ENCODE data around the gene MCCD1.

The MCCD1 gene

DNA sequence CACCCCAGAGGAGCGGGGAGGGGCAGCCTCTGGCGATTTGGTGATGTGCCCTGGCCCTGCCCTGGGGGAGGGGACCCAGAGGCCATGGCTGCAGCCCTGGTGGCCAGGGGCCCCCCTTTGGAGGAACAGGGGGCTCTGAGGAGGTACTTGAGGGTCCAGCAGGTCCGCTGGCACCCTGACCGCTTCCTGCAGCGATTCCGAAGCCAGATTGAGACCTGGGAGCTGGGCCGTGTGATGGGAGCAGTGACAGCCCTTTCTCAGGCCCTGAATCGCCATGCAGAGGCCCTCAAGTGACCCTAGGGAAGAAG is 29.5 kb downstream of the MCCD1 start:
- H3K4me3 ChIP-seq (ENCODE audit: low read depth, low read length) = no peak overlapping the region
- TF ChIP-seq ZNF558 (tag by site-specific recombination; IDR thresholded peaks at IDR 0.05) = no peak
- TF ChIP-seq ZSCAN23 (tag by site-specific recombination; IDR thresholded peaks at IDR 0.05) = no peak
- TF ChIP-seq, protein P1, sequence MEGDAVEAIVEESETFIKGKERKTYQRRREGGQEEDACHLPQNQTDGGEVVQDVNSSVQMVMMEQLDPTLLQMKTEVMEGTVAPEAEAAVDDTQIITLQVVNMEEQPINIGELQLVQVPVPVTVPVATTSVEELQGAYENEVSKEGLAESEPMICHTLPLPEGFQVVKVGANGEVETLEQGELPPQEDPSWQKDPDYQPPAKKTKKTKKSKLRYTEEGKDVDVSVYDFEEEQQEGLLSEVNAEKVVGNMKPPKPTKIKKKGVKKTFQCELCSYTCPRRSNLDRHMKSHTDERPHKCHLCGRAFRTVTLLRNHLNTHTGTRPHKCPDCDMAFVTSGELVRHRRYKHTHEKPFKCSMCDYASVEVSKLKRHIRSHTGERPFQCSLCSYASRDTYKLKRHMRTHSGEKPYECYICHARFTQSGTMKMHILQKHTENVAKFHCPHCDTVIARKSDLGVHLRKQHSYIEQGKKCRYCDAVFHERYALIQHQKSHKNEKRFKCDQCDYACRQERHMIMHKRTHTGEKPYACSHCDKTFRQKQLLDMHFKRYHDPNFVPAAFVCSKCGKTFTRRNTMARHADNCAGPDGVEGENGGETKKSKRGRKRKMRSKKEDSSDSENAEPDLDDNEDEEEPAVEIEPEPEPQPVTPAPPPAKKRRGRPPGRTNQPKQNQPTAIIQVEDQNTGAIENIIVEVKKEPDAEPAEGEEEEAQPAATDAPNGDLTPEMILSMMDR (tag by site-specific recombination; IDR thresholded peaks at IDR 0.05) = no peak
- no peak for TF ChIP-seq ZNF366 (tag by site-specific recombination; conservative IDR thresholded peaks at IDR 0.05)
- no peak for TF ChIP-seq YY2 (tag by site-specific recombination; IDR thresholded peaks at IDR 0.05)
- TF ChIP-seq, protein P2, sequence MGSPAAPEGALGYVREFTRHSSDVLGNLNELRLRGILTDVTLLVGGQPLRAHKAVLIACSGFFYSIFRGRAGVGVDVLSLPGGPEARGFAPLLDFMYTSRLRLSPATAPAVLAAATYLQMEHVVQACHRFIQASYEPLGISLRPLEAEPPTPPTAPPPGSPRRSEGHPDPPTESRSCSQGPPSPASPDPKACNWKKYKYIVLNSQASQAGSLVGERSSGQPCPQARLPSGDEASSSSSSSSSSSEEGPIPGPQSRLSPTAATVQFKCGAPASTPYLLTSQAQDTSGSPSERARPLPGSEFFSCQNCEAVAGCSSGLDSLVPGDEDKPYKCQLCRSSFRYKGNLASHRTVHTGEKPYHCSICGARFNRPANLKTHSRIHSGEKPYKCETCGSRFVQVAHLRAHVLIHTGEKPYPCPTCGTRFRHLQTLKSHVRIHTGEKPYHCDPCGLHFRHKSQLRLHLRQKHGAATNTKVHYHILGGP (tag by site-specific recombination; IDR thresholded peaks at IDR 0.05) = no peak
- no peak for TF ChIP-seq HOXC10 (CRISPR knock-in tag; IDR thresholded peaks at IDR 0.05)
- no peak for TF ChIP-seq FEZF1 (tag by site-specific recombination; IDR thresholded peaks at IDR 0.05)
- TF ChIP-seq, protein P3, sequence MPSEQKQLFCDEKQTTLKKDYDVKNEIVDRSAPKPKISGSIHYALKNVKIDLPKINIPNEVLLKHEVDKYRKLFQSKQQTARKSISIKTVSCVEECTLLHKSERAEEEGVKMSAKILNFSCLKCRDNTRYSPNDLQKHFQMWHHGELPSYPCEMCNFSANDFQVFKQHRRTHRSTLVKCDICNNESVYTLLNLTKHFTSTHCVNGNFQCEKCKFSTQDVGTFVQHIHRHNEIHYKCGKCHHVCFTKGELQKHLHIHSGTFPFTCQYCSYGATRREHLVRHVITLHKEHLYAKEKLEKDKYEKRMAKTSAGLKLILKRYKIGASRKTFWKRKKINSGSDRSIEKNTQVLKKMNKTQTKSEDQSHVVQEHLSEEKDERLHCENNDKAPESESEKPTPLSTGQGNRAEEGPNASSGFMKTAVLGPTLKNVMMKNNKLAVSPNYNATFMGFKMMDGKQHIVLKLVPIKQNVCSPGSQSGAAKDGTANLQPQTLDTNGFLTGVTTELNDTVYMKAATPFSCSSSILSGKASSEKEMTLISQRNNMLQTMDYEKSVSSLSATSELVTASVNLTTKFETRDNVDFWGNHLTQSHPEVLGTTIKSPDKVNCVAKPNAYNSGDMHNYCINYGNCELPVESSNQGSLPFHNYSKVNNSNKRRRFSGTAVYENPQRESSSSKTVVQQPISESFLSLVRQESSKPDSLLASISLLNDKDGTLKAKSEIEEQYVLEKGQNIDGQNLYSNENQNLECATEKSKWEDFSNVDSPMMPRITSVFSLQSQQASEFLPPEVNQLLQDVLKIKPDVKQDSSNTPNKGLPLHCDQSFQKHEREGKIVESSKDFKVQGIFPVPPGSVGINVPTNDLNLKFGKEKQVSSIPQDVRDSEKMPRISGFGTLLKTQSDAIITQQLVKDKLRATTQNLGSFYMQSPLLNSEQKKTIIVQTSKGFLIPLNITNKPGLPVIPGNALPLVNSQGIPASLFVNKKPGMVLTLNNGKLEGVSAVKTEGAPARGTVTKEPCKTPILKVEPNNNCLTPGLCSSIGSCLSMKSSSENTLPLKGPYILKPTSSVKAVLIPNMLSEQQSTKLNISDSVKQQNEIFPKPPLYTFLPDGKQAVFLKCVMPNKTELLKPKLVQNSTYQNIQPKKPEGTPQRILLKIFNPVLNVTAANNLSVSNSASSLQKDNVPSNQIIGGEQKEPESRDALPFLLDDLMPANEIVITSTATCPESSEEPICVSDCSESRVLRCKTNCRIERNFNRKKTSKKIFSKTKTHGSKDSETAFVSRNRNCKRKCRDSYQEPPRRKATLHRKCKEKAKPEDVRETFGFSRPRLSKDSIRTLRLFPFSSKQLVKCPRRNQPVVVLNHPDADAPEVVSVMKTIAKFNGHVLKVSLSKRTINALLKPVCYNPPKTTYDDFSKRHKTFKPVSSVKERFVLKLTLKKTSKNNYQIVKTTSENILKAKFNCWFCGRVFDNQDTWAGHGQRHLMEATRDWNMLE (tag by site-specific recombination; conservative IDR thresholded peaks at IDR 0.05; ENCODE audit: low read depth) = no peak
- no peak for TF ChIP-seq ZFP37 (tag by site-specific recombination; IDR thresholded peaks at IDR 0.05)
- TF ChIP-seq ZXDB (tag by site-specific recombination; IDR thresholded peaks at IDR 0.05) = no peak
- no peak for TF ChIP-seq ZNF169 (tag by site-specific recombination; IDR thresholded peaks at IDR 0.05)
- no peak for TF ChIP-seq EGR2 (tag by site-specific recombination; IDR thresholded peaks at IDR 0.05; ENCODE audit: low read depth)
- TF ChIP-seq, protein P4, sequence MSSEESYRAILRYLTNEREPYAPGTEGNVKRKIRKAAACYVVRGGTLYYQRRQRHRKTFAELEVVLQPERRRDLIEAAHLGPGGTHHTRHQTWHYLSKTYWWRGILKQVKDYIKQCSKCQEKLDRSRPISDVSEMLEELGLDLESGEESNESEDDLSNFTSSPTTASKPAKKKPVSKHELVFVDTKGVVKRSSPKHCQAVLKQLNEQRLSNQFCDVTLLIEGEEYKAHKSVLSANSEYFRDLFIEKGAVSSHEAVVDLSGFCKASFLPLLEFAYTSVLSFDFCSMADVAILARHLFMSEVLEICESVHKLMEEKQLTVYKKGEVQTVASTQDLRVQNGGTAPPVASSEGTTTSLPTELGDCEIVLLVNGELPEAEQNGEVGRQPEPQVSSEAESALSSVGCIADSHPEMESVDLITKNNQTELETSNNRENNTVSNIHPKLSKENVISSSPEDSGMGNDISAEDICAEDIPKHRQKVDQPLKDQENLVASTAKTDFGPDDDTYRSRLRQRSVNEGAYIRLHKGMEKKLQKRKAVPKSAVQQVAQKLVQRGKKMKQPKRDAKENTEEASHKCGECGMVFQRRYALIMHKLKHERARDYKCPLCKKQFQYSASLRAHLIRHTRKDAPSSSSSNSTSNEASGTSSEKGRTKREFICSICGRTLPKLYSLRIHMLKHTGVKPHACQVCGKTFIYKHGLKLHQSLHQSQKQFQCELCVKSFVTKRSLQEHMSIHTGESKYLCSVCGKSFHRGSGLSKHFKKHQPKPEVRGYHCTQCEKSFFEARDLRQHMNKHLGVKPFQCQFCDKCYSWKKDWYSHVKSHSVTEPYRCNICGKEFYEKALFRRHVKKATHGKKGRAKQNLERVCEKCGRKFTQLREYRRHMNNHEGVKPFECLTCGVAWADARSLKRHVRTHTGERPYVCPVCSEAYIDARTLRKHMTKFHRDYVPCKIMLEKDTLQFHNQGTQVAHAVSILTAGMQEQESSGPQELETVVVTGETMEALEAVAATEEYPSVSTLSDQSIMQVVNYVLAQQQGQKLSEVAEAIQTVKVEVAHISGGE (tag by site-specific recombination; conservative IDR thresholded peaks at IDR 0.05; ENCODE audit: low read depth) = no peak
- TF ChIP-seq ZNF843 (tag by site-specific recombination; IDR thresholded peaks at IDR 0.05) = no peak
- TF ChIP-seq, protein P5, sequence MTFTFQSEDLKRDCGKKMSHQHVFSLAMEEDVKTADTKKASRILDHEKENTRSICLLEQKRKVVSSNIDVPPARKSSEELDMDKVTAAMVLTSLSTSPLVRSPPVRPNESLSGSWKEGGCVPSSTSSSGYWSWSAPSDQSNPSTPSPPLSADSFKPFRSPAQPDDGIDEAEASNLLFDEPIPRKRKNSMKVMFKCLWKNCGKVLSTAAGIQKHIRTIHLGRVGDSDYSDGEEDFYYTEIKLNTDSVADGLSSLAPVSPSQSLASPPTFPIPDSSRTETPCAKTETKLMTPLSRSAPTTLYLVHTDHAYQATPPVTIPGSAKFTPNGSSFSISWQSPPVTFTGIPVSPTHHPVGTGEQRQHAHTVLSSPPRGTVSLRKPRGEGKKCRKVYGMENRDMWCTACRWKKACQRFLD (tag by site-specific recombination; IDR thresholded peaks at IDR 0.05) = no peak
- TF ChIP-seq, protein P6, sequence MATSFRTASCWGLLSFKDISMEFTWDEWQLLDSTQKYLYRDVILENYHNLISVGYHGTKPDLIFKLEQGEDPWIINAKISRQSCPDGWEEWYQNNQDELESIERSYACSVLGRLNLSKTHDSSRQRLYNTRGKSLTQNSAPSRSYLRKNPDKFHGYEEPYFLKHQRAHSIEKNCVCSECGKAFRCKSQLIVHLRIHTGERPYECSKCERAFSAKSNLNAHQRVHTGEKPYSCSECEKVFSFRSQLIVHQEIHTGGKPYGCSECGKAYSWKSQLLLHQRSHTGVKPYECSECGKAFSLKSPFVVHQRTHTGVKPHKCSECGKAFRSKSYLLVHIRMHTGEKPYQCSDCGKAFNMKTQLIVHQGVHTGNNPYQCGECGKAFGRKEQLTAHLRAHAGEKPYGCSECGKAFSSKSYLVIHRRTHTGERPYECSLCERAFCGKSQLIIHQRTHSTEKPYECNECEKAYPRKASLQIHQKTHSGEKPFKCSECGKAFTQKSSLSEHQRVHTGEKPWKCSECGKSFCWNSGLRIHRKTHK (tag by site-specific recombination; IDR thresholded peaks at IDR 0.05) = no peak
- TF ChIP-seq, protein P7, sequence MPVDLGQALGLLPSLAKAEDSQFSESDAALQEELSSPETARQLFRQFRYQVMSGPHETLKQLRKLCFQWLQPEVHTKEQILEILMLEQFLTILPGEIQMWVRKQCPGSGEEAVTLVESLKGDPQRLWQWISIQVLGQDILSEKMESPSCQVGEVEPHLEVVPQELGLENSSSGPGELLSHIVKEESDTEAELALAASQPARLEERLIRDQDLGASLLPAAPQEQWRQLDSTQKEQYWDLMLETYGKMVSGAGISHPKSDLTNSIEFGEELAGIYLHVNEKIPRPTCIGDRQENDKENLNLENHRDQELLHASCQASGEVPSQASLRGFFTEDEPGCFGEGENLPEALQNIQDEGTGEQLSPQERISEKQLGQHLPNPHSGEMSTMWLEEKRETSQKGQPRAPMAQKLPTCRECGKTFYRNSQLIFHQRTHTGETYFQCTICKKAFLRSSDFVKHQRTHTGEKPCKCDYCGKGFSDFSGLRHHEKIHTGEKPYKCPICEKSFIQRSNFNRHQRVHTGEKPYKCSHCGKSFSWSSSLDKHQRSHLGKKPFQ (tag by site-specific recombination; IDR thresholded peaks at IDR 0.05) = no peak
- H3K27ac ChIP-seq (ENCODE audit: extremely low read depth, low read depth, low read length) = no peak overlapping the region
- ChIA-PET CTCF (interaction anchor here (1.4 to 4.1 kb wide), 3 partner anchors 38 to 65 kb away, joined by 3 to 29 read pairs (median 8); no protein-coding TSS in a partner anchor), POLR2A (no interaction called here)
- H3K9me3 ChIP-seq (ENCODE audit: control insufficient read depth, insufficient read depth, low read depth, low read length) = no peaks in the 10 kb centered on the region
- no peaks in the 10 kb centered on the region for H3K4me1 ChIP-seq (ENCODE audit: control insufficient read depth, insufficient read depth, low read length)
- H3K36me3 ChIP-seq (ENCODE audit: control insufficient read depth in 2 of 2, insufficient read depth in 1 of 2, low read length in 2 of 2) = peaks cover 17 to 67% of the 10 kb centered on the region in 2 experiments; a peak in 2 of 3 replicates
